Superior temporal gyrus (tissue), 1 donor: ENCODE data around the gene PAX7.

Experiments used
- DNase-seq: peaks from one replicate; pipeline ENCODE4 v3.0.0-alpha.2; 2016; ENCODE audit errors: extremely low spot score

The PAX7 gene

GRCh38 chr1:18794561-18794960 lies 163.9 kb downstream of the PAX7 start:
- no peak for DNase-seq

GRCh38 chr1:18795002-18795689 lies 164.5 kb downstream of the PAX7 start:
- no peak for DNase-seq

GRCh38 chr1:18796950-18797349 lies 166.3 kb downstream of the PAX7 start:
- DNase-seq = no peak
